Measurements from ENCODE around the gene CRIP2.

The CRIP2 gene

GRCh38 chr14:105479431-105480158, 5.0 kb downstream of the CRIP2 start:
- no peaks in the 10 kb centered on the region for H3K9me3 ChIP-seq (ENCODE audit: insufficient read depth, low read length)
- H3K9ac ChIP-seq (ENCODE audit: insufficient read length, low read depth) = no peak overlapping the region
- DNase-seq (ENCODE audit: low read depth, low spot score) = no peak
- peaks cover 1% of the 10 kb centered on the region for H3K27me3 ChIP-seq (ENCODE audit: insufficient read depth, insufficient read length)
- peaks cover 39% of the 10 kb centered on the region for H3K4me1 ChIP-seq (ENCODE audit: insufficient read depth, insufficient read length)
- H3K4me3 ChIP-seq (ENCODE audit: insufficient read length, low read depth) = no peak overlapping the region
- H3K36me3 ChIP-seq (ENCODE audit: insufficient read depth, insufficient read length, low read length) = peaks cover 6% of the 10 kb centered on the region
- TF ChIP-seq YY1 (IDR thresholded peaks at IDR 0.05; ENCODE audit: insufficient read depth, insufficient read length) (no peak), SUZ12 (IDR thresholded peaks at IDR 0.05; ENCODE audit: extremely low read depth, insufficient read depth, insufficient read length) (no peak), ZNF274 (IDR thresholded peaks at IDR 0.05; ENCODE audit: low read depth, low read length) (no peak)

GRCh38 chr14:105480199-105480746, 5.7 kb downstream of the CRIP2 start:
- no peak for DNase-seq (ENCODE audit: low read depth, low spot score)
- peaks cover 8% of the 10 kb centered on the region for H3K27me3 ChIP-seq (ENCODE audit: insufficient read depth, insufficient read length)
- no peak overlapping the region for H3K4me3 ChIP-seq (ENCODE audit: insufficient read length, low read depth)
- H3K9me3 ChIP-seq (ENCODE audit: insufficient read depth, low read length) = no peaks in the 10 kb centered on the region
- H3K4me1 ChIP-seq (ENCODE audit: insufficient read depth, insufficient read length) = peaks cover 41% of the 10 kb centered on the region
- peaks cover 6% of the 10 kb centered on the region for H3K36me3 ChIP-seq (ENCODE audit: insufficient read depth, insufficient read length, low read length)
- no peak for TF ChIP-seq YY1 (IDR thresholded peaks at IDR 0.05; ENCODE audit: insufficient read depth, insufficient read length)
- no peak for TF ChIP-seq ZNF274 (IDR thresholded peaks at IDR 0.05; ENCODE audit: low read depth, low read length)
- no peak for TF ChIP-seq SUZ12 (IDR thresholded peaks at IDR 0.05; ENCODE audit: extremely low read depth, insufficient read depth, insufficient read length)
- H3K9ac ChIP-seq (ENCODE audit: insufficient read length, low read depth) = no peak overlapping the region

- H3K27me3 ChIP-seq (ENCODE audit: insufficient read depth, insufficient read length) = peaks cover 15% of the 10 kb centered on the region
These were observed 6.5 kb downstream of the CRIP2 start for GRCh38 chr14:105480807-105481801.

GRCh38 chr14:105481886-105482457, 7.4 kb downstream of the CRIP2 start:
- H3K27me3 ChIP-seq (ENCODE audit: insufficient read depth, insufficient read length) = peaks cover 20% of the 10 kb centered on the region
- peaks cover 6% of the 10 kb centered on the region for H3K36me3 ChIP-seq (ENCODE audit: insufficient read depth, insufficient read length, low read length)
- peak; percentile 78 for DNase-seq (ENCODE audit: low read depth, low spot score)
- H3K9ac ChIP-seq (ENCODE audit: insufficient read length, low read depth) = peak overlapping the region; percentile 56
- TF ChIP-seq ZNF274 (IDR thresholded peaks at IDR 0.05; ENCODE audit: low read depth, low read length) = no peak
- TF ChIP-seq SUZ12 (IDR thresholded peaks at IDR 0.05; ENCODE audit: extremely low read depth, insufficient read depth, insufficient read length) = no peak
- no peak for TF ChIP-seq YY1 (IDR thresholded peaks at IDR 0.05; ENCODE audit: insufficient read depth, insufficient read length)
- H3K4me1 ChIP-seq (ENCODE audit: insufficient read depth, insufficient read length) = peaks cover 31% of the 10 kb centered on the region
- H3K4me3 ChIP-seq (ENCODE audit: insufficient read length, low read depth) = peak overlapping the region; percentile 18
- no peaks in the 10 kb centered on the region for H3K9me3 ChIP-seq (ENCODE audit: insufficient read depth, low read length)

More at GRCh38 chr14:105480807-105481801, 6.5 kb downstream of the CRIP2 start:
- Histone ChIP-seq H3K9ac (ENCODE audit: insufficient read length, low read depth) (peak overlapping the region; percentile 80), H3K4me1 (ENCODE audit: insufficient read depth, insufficient read length) (peaks cover 40% of the 10 kb centered on the region), H3K36me3 (ENCODE audit: insufficient read depth, insufficient read length, low read length) (peaks cover 6% of the 10 kb centered on the region), H3K9me3 (ENCODE audit: insufficient read depth, low read length) (no peaks in the 10 kb centered on the region), H3K4me3 (ENCODE audit: insufficient read length, low read depth) (peak overlapping the region; percentile 40)
- DNase-seq (ENCODE audit: low read depth, low spot score) = peak; percentile 77
- TF ChIP-seq ZNF274 (IDR thresholded peaks at IDR 0.05; ENCODE audit: low read depth, low read length) (no peak), SUZ12 (IDR thresholded peaks at IDR 0.05; ENCODE audit: extremely low read depth, insufficient read depth, insufficient read length) (no peak)

GRCh38 chr14:105482486-105483110, 8.0 kb downstream of the CRIP2 start:
- H3K9me3 ChIP-seq (ENCODE audit: insufficient read depth, low read length) = no peaks in the 10 kb centered on the region
- H3K9ac ChIP-seq (ENCODE audit: insufficient read length, low read depth) = peak overlapping the region; percentile 56
- peaks cover 6% of the 10 kb centered on the region for H3K36me3 ChIP-seq (ENCODE audit: insufficient read depth, insufficient read length, low read length)
- peaks cover 20% of the 10 kb centered on the region for H3K27me3 ChIP-seq (ENCODE audit: insufficient read depth, insufficient read length)
- DNase-seq (ENCODE audit: low read depth, low spot score) = no peak
- H3K4me1 ChIP-seq (ENCODE audit: insufficient read depth, insufficient read length) = peaks cover 28% of the 10 kb centered on the region
- no peak overlapping the region for H3K4me3 ChIP-seq (ENCODE audit: insufficient read length, low read depth)
- TF ChIP-seq SUZ12 (IDR thresholded peaks at IDR 0.05; ENCODE audit: extremely low read depth, insufficient read depth, insufficient read length) (no peak), YY1 (IDR thresholded peaks at IDR 0.05; ENCODE audit: insufficient read depth, insufficient read length) (no peak), ZNF274 (IDR thresholded peaks at IDR 0.05; ENCODE audit: low read depth, low read length) (no peak)

GRCh38 chr14:105483300-105484068, 8.9 kb downstream of the CRIP2 start:
- no peak overlapping the region for H3K9ac ChIP-seq (ENCODE audit: insufficient read length, low read depth)
- H3K4me3 ChIP-seq (ENCODE audit: insufficient read length, low read depth) = no peak overlapping the region
- H3K36me3 ChIP-seq (ENCODE audit: insufficient read depth, insufficient read length, low read length) = peaks cover 8% of the 10 kb centered on the region
- peaks cover 35% of the 10 kb centered on the region for H3K4me1 ChIP-seq (ENCODE audit: insufficient read depth, insufficient read length)
- peaks cover 20% of the 10 kb centered on the region for H3K27me3 ChIP-seq (ENCODE audit: insufficient read depth, insufficient read length)
- no peaks in the 10 kb centered on the region for H3K9me3 ChIP-seq (ENCODE audit: insufficient read depth, low read length)
- TF ChIP-seq YY1 (IDR thresholded peaks at IDR 0.05; ENCODE audit: insufficient read depth, insufficient read length) (no peak), ZNF274 (IDR thresholded peaks at IDR 0.05; ENCODE audit: low read depth, low read length) (no peak), SUZ12 (IDR thresholded peaks at IDR 0.05; ENCODE audit: extremely low read depth, insufficient read depth, insufficient read length) (no peak)
- no peak for DNase-seq (ENCODE audit: low read depth, low spot score)

Measured in NT2/D1 (cell line).